HG03469 (cell line): Measurements from ENCODE around the gene TGIF2LX.
"Not testable (repeated sequence)": the region's sequence is repeated elsewhere in the genome, so short reads cannot be mapped to it uniquely, and the experiment has no call there.

ENCODE experiments used
- ATAC-seq: cut with Tn5 transposase; IDR thresholded peaks from one replicate; pipeline ENCODE4 v1.9.1; 2021; ENCODE audit warnings: mild to moderate bottlenecking, moderate library complexity, moderate number of reproducible peaks; ENCODE audit not compliant: unreplicated experiment

TGIF2LX gene

GRCh38 chrX:89921665-89922064 lies at the start of gene TGIF2LX:
Gene TGIF2LX (plus strand): TSS chrX:89921908. CDS start chrX:89922086, 178 bp downstream.
- not testable (repeated sequence) for ATAC-seq

GRCh38 chrX:89922338-89922934 lies 728 bp downstream of the TGIF2LX start:
- ATAC-seq = not testable (repeated sequence)

- not testable (repeated sequence) for ATAC-seq
Observed at GRCh38 chrX:89943077-89943476, 21.4 kb downstream of the TGIF2LX start.

- ATAC-seq = not testable (repeated sequence)
Observed at GRCh38 chrX:89965588-89965987, 43.9 kb downstream of the TGIF2LX start.
